Esophagus squamous epithelium (tissue), 5 donors: ENCODE measurements around the gene CETN1. TPM values are rescaled to one million over a fixed set of nuclear protein-coding genes. Genes with fewer than 3 reads are reported as not detected.

Experiments
- DNase-seq: peaks from one replicate; lab custom pipeline; 2025; lab: John Stamatoyannopoulos, UW
- H3K27ac ChIP-seq, 4 donors: fragments of 200-600 bp; sonication (generic); one replicate each; pipeline ENCODE4 v1.5.1; 2016 to 2019; ENCODE audit warnings: mild to moderate bottlenecking in 1 of 4
- H3K27me3 ChIP-seq, 4 donors: fragments of 200-600 bp; sonication (generic); 1 replicate in 3 of 4; 2 replicates in 1 of 4; pipeline versions ENCODE4 v1.5.1 to v1.6.0; 2017 to 2021; ENCODE audit warnings: antibody characterized with exemption in 1 of 4
- H3K36me3 ChIP-seq, 3 donors: fragments of 200-600 bp; sonication (generic); one replicate each; pipeline ENCODE4 v1.5.1; 2016 to 2019
- H3K4me1 ChIP-seq, 3 donors: fragments of 200-600 bp; sonication (generic); one replicate each; pipeline ENCODE4 v1.5.1; 2017 to 2019
- H3K4me3 ChIP-seq, 4 donors: fragments of 200-600 bp; sonication (generic); 1 replicate in 3 of 4; 2 replicates in 1 of 4; pipeline ENCODE4 v1.5.1; 2016 to 2019; ENCODE audit warnings: mild to moderate bottlenecking in 2 of 4, moderate library complexity in 1 of 4
- H3K9me3 ChIP-seq, 3 donors: fragments of 200-600 bp; sonication (generic); one replicate each; pipeline ENCODE4 v1.5.1; 2016 to 2019
- POLR2A ChIP-seq, 4 donors: fragments of 450-650 bp; IDR thresholded peaks; one replicate each; pipeline ENCODE4 v1.6.1; 2017; ENCODE audit warnings: antibody characterized with exemption in 4 of 4, mild to moderate bottlenecking in 4 of 4, moderate library complexity in 3 of 4
- WGBS, 2 donors: methylation state at CpG; one replicate each; pipeline ENCODE4 v1.1.5; 2018; 5-methylcytosine and 5-hydroxymethylcytosine counted together
- intact Hi-C: fragments of 100-400 bp; cut with DNase I; formaldehyde crosslinking; loops from one replicate; pipeline ENCODE4 v1.15.0; 2022
- total RNA-seq, 4 donors: library from RNA; depleted of rRNA; stranded (reverse); fragments of >200 nt; gene quantifications; one replicate each; pipeline ENCODE4 v1.1.0, GENCODE V29; 2016
- TF ChIP-seq, protein P1 (sequence below), 6 experiments: fragments of 450-650 bp in 4 of 6; fragments of 200-600 bp in 2 of 6; sonication (generic) in 2 of 6; IDR thresholded peaks; one replicate each; pipeline ENCODE4 v1.5.1; 2016 to 2019; ENCODE audit warnings: antibody characterized with exemption in 6 of 6, mild to moderate bottlenecking in 4 of 6, moderate library complexity in 4 of 6
- donor health status: DM: yes; HTN: yes; CAD: no.

Gene CETN1
- total RNA-seq, 4 donors from 2014 or later, result not detected

- Histone ChIP-seq H3K27me3 (no peaks in the 10 kb centered on the region), H3K4me3 (no peak overlapping the region), H3K4me1 (peaks cover 0 to 9% (median 0%) of the 10 kb centered on the region in 3 donors), H3K36me3 (no peaks in the 10 kb centered on the region), H3K9me3 (no peaks in the 10 kb centered on the region), H3K27ac (no peak overlapping the region)
- no peak for DNase-seq
- intact Hi-C loops, result no loop called here
- WGBS, 2 donors, result 27 to 31% methylated on average over 3 of the region's 3 CpGs
- no peak for TF ChIP-seq POLR2A (IDR thresholded peaks at IDR 0.05)
- TF ChIP-seq, protein P1, sequence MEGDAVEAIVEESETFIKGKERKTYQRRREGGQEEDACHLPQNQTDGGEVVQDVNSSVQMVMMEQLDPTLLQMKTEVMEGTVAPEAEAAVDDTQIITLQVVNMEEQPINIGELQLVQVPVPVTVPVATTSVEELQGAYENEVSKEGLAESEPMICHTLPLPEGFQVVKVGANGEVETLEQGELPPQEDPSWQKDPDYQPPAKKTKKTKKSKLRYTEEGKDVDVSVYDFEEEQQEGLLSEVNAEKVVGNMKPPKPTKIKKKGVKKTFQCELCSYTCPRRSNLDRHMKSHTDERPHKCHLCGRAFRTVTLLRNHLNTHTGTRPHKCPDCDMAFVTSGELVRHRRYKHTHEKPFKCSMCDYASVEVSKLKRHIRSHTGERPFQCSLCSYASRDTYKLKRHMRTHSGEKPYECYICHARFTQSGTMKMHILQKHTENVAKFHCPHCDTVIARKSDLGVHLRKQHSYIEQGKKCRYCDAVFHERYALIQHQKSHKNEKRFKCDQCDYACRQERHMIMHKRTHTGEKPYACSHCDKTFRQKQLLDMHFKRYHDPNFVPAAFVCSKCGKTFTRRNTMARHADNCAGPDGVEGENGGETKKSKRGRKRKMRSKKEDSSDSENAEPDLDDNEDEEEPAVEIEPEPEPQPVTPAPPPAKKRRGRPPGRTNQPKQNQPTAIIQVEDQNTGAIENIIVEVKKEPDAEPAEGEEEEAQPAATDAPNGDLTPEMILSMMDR (IDR thresholded peaks at IDR 0.05), result no peak
Observed at GRCh38 chr18:582465-582864, 2.3 kb downstream of the CETN1 start.

- 75 to 76% methylated on average over 4 of the region's 4 CpGs for WGBS, 2 donors
- intact Hi-C loops, result no loop called here
- peaks cover 4 to 14% (median 6%) of the 10 kb centered on the region in 3 donors for H3K4me1 ChIP-seq
- H3K27ac ChIP-seq, result no peak overlapping the region
- no peak overlapping the region for H3K4me3 ChIP-seq
- no peak for DNase-seq
- peaks cover 0 to 23% (median 0%) of the 10 kb centered on the region in 4 donors for H3K27me3 ChIP-seq
- no peaks in the 10 kb centered on the region for H3K36me3 ChIP-seq
- TF ChIP-seq, protein P1 (IDR thresholded peaks at IDR 0.05), result no peak
- TF ChIP-seq POLR2A (IDR thresholded peaks at IDR 0.05), result no peak
- H3K9me3 ChIP-seq, result peaks cover 0 to 6% (median 0%) of the 10 kb centered on the region in 3 donors
Observed at GRCh38 chr18:595068-595467, 14.9 kb downstream of the CETN1 start.

DNA sequence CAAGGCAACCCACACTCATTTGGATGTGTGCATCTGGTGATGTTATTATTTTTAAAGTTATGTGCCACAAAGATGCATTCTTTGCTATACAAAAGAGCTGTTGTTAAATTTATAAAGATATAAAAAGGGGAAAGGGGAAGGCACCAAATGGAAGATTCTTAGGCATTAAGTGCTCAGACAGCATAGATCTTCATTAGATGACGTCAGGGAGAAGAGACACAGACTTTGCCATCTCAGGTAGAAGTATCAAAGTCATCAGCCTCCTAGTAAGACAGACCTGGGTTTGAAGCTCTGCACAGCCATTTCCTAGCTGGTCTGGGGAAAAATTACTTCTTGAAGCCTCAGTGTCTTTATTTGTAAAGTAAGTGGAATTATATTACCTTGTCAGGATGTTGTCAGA lies 15.4 kb downstream of the CETN1 start:
- Histone ChIP-seq H3K36me3 (no peaks in the 10 kb centered on the region), H3K27me3 (peaks cover 0 to 23% (median 0%) of the 10 kb centered on the region in 4 donors), H3K4me3 (no peak overlapping the region), H3K27ac (no peak overlapping the region), H3K9me3 (peaks cover 0 to under 1% (median 0%) of the 10 kb centered on the region in 3 donors), H3K4me1 (peaks cover 4 to 14% (median 6%) of the 10 kb centered on the region in 3 donors)
- no peak for DNase-seq
- TF ChIP-seq, protein P1 (IDR thresholded peaks at IDR 0.05), result no peak
- TF ChIP-seq POLR2A (IDR thresholded peaks at IDR 0.05), result no peak
- intact Hi-C loops, result no loop called here
- 62 to 67% methylated on average over 1 of the region's 1 CpG for WGBS, 2 donors

- Histone ChIP-seq H3K27ac (no peak overlapping the region), H3K4me1 (peaks cover 4 to 14% (median 6%) of the 10 kb centered on the region in 3 donors), H3K36me3 (no peaks in the 10 kb centered on the region), H3K4me3 (peak overlapping the region in 3 of 4 donors; percentile 19 to 54 (median 50)), H3K9me3 (no peaks in the 10 kb centered on the region), H3K27me3 (peaks cover 0 to 23% (median 0%) of the 10 kb centered on the region in 4 donors)
- intact Hi-C loops, result no loop called here
- WGBS, 2 donors, result 19% methylated on average over 10 to 13 of the region's 24 CpGs
- TF ChIP-seq POLR2A (IDR thresholded peaks at IDR 0.05), result no peak
- TF ChIP-seq, protein P1 (IDR thresholded peaks at IDR 0.05), result no peak
- no peak for DNase-seq
Observed at GRCh38 chr18:596288-596881, 16.2 kb downstream of the CETN1 start.

GRCh38 chr18:598124-598589 lies 18.0 kb downstream of the CETN1 start:
- H3K36me3 ChIP-seq, result no peaks in the 10 kb centered on the region
- peaks cover 0 to 19% (median 0%) of the 10 kb centered on the region in 4 donors for H3K27me3 ChIP-seq
- no peak for DNase-seq
- H3K9me3 ChIP-seq, result no peaks in the 10 kb centered on the region
- TF ChIP-seq POLR2A (IDR thresholded peaks at IDR 0.05), result no peak
- TF ChIP-seq, protein P1 (IDR thresholded peaks at IDR 0.05), result no peak
- H3K27ac ChIP-seq, result no peak overlapping the region
- peaks cover 4 to 14% (median 6%) of the 10 kb centered on the region in 3 donors for H3K4me1 ChIP-seq
- 56 to 64% methylated on average over 6 of the region's 6 CpGs for WGBS, 2 donors
- intact Hi-C loops, result no loop called here
- no peak overlapping the region for H3K4me3 ChIP-seq
